ENCODE data around the gene SASS6.

GRCh38 chr1:100115524-100115923 is 17.2 kb downstream of the SASS6 start:
- TF ChIP-seq POLR2A (IDR thresholded peaks at IDR 0.05) (no peak), POLR2AphosphoS5 (IDR thresholded peaks at IDR 0.05; ENCODE audit: insufficient read depth in 1 of 2, low read depth in 1 of 2) (no peak)
